ENCODE results near the gene TROAP. TPM values are rescaled to one million over a fixed set of nuclear protein-coding genes. Genes with fewer than 3 reads are reported as not detected.
"Not testable (repeated sequence)": the region's sequence is repeated elsewhere in the genome, so short reads cannot be mapped to it uniquely, and the experiment has no call there.

Gene TROAP
- polyA plus RNA-seq, 3 donors = 24.5 to 27.5 (median 27.4) TPM

- DNase-seq (ENCODE audit: extremely low read depth in 1 of 11, low read depth in 9 of 11, low spot score in 4 of 11) = no peak
Measured at GRCh38 chr12:49355913-49356312, 32.9 kb downstream of the TROAP start.

- no peak for DNase-seq (ENCODE audit: extremely low read depth in 1 of 11, low read depth in 9 of 11, low spot score in 4 of 11)
Measured at GRCh38 chr12:49357103-49357678, 34.1 kb downstream of the TROAP start.

GRCh38 chr12:49358483-49359141, 35.6 kb downstream of the TROAP start:
- peak in 3 of 11 donors; percentile 54 to 76 (median 67) for DNase-seq (ENCODE audit: extremely low read depth in 1 of 11, low read depth in 9 of 11, low spot score in 4 of 11)

- no peak for DNase-seq (ENCODE audit: extremely low read depth in 1 of 11, low read depth in 9 of 11, low spot score in 4 of 11)
Measured at GRCh38 chr12:49359671-49360070, 36.6 kb downstream of the TROAP start.

- DNase-seq (ENCODE audit: extremely low read depth in 1 of 11, low read depth in 9 of 11, low spot score in 4 of 11) = no peak
Measured at GRCh38 chr12:49362077-49362476, 39.0 kb downstream of the TROAP start.

- no peak for DNase-seq (ENCODE audit: extremely low read depth in 1 of 11, low read depth in 9 of 11, low spot score in 4 of 11)
Measured at GRCh38 chr12:49364989-49365388, 41.9 kb downstream of the TROAP start.

GRCh38 chr12:49365542-49365941, 42.5 kb downstream of the TROAP start:
- DNase-seq (ENCODE audit: extremely low read depth in 1 of 11, low read depth in 9 of 11, low spot score in 4 of 11) = no peak

- no peak for DNase-seq (ENCODE audit: extremely low read depth in 1 of 11, low read depth in 9 of 11, low spot score in 4 of 11)
Measured at GRCh38 chr12:49366096-49366651, 43.1 kb downstream of the TROAP start.

- DNase-seq (ENCODE audit: extremely low read depth in 1 of 11, low read depth in 9 of 11, low spot score in 4 of 11) = peak in 10 of 11 donors; percentile 86 to 95 (median 94)
Measured at GRCh38 chr12:49366652-49367380, 43.8 kb downstream of the TROAP start.

GRCh38 chr12:49367381-49368239, 44.6 kb downstream of the TROAP start, which contains the start of gene SPATS2:
Gene SPATS2 (plus strand): TSS chr12:49367462. CDS start chr12:49461013, 93,551 bp downstream.
- DNase-seq (ENCODE audit: extremely low read depth in 1 of 11, low read depth in 9 of 11, low spot score in 4 of 11) = no peak

- no peak for DNase-seq (ENCODE audit: extremely low read depth in 1 of 11, low read depth in 9 of 11, low spot score in 4 of 11)
Measured at GRCh38 chr12:49368240-49368600, 45.2 kb downstream of the TROAP start.

GRCh38 chr12:49369411-49370145, 46.5 kb downstream of the TROAP start:
- peak in 2 of 11 donors; percentile 8 to 9 for DNase-seq (ENCODE audit: extremely low read depth in 1 of 11, low read depth in 9 of 11, low spot score in 4 of 11)

- no peak for DNase-seq (ENCODE audit: extremely low read depth in 1 of 11, low read depth in 9 of 11, low spot score in 4 of 11)
Measured at GRCh38 chr12:49370539-49370938, 47.5 kb downstream of the TROAP start.

- DNase-seq (ENCODE audit: extremely low read depth in 1 of 11, low read depth in 9 of 11, low spot score in 4 of 11) = no peak
Measured at GRCh38 chr12:49375406-49375805, 52.4 kb downstream of the TROAP start.

GRCh38 chr12:49377386-49377785, 54.3 kb downstream of the TROAP start:
- no peak for DNase-seq (ENCODE audit: extremely low read depth in 1 of 11, low read depth in 9 of 11, low spot score in 4 of 11)

- DNase-seq (ENCODE audit: extremely low read depth in 1 of 11, low read depth in 9 of 11, low spot score in 4 of 11) = not testable (repeated sequence)
Measured at GRCh38 chr12:49380184-49380583, 57.1 kb downstream of the TROAP start.
